GM23338 (cell line): Measurements from ENCODE around the gene ZBTB40. TPM values are rescaled to one million over a fixed set of nuclear protein-coding genes. Genes with fewer than 3 reads are reported as not detected.

Experiments used
- ATAC-seq: fragments of 200-7000 bp; cut with Tn5 transposase; 3 replicates; pipeline ENCODE4 v1.9.1; 2020
- DNase-seq: peaks from one replicate; pipeline ENCODE4 v3.0.0-alpha.2; 2015; ENCODE audit warnings: low spot score
- H2AFZ ChIP-seq: fragments of 200-600 bp; sonication (generic); 2 replicates; pipeline ENCODE4 v1.8.0; 2016; ENCODE audit warnings: antibody characterized with exemption, mild to moderate bottlenecking, moderate library complexity
- H3F3A ChIP-seq: fragments of 200-600 bp; sonication (generic); replicated peaks from 2 replicates; pipeline ENCODE4 v1.8.0; 2017; ENCODE audit warnings: antibody characterized with exemption, mixed run types, low read depth
- H3K27ac ChIP-seq: fragments of 200-600 bp; sonication (generic); 2 replicates; pipeline ENCODE4 v1.6.1; 2016; ENCODE audit warnings: low read depth
- H3K27me3 ChIP-seq: fragments of 200-600 bp; sonication (generic); 2 replicates; pipeline ENCODE4 v1.8.0; 2016; ENCODE audit warnings: mild to moderate bottlenecking, mixed run types, moderate library complexity; ENCODE audit not compliant: insufficient read depth
- H3K36me3 ChIP-seq: fragments of 200-600 bp; sonication (generic); 2 replicates; pipeline ENCODE4 v1.8.0; 2016; ENCODE audit warnings: mild to moderate bottlenecking; ENCODE audit not compliant: insufficient read depth
- H3K4me1 ChIP-seq: fragments of 200-600 bp; sonication (generic); 2 replicates; pipeline ENCODE4 v1.8.0; 2016; ENCODE audit warnings: mild to moderate bottlenecking, moderate library complexity; ENCODE audit not compliant: insufficient read depth
- H3K4me2 ChIP-seq: fragments of 200-600 bp; sonication (generic); 2 replicates; pipeline ENCODE4 v1.7.1; 2017; ENCODE audit warnings: mixed run types
- H3K4me3 ChIP-seq: fragments of 200-600 bp; sonication (generic); 2 replicates; pipeline ENCODE4 v1.6.1; 2016; ENCODE audit warnings: mixed run types
- H3K79me2 ChIP-seq: fragments of 200-600 bp; sonication (generic); replicated peaks from 2 replicates; pipeline ENCODE4 v1.8.0; 2017; ENCODE audit warnings: mild to moderate bottlenecking; ENCODE audit not compliant: insufficient read depth
- H3K9me2 ChIP-seq: fragments of 200-600 bp; sonication (generic); 2 replicates; pipeline ENCODE4 v1.8.0; 2017; ENCODE audit not compliant: insufficient read depth
- H4K20me1 ChIP-seq: fragments of 200-600 bp; sonication (generic); replicated peaks from 2 replicates; pipeline ENCODE4 v1.8.0; 2017; ENCODE audit warnings: mild to moderate bottlenecking; ENCODE audit not compliant: insufficient read depth
- H3K27ac Mint-ChIP-seq: 2 replicates; pipeline ENCODE4 v1.8.0; 2020; ENCODE audit warnings: inconsistent platforms, mild to moderate bottlenecking, moderate library complexity, mixed read lengths
- H3K27me3 Mint-ChIP-seq: 3 replicates; pipeline ENCODE4 v1.8.0; 2022; ENCODE audit warnings: low read depth, mild to moderate bottlenecking, moderate library complexity, mixed read lengths, inconsistent platforms; ENCODE audit not compliant: insufficient read depth, poor library complexity
- H3K36me3 Mint-ChIP-seq: 3 replicates; pipeline ENCODE4 v1.8.0; 2021; ENCODE audit warnings: low read depth, mild to moderate bottlenecking, inconsistent platforms, moderate library complexity, mixed read lengths
- H3K4me1 Mint-ChIP-seq: 3 replicates; pipeline ENCODE4 v1.8.0; 2020; ENCODE audit warnings: mild to moderate bottlenecking, inconsistent platforms, mixed read lengths
- H3K4me3 Mint-ChIP-seq: 3 replicates; pipeline ENCODE4 v1.8.0; 2021; ENCODE audit warnings: moderate library complexity, mild to moderate bottlenecking, inconsistent platforms, mixed read lengths
- H3K9me3 Mint-ChIP-seq: 3 replicates; pipeline ENCODE4 v1.8.0; 2020; ENCODE audit warnings: moderate library complexity, mild to moderate bottlenecking, inconsistent platforms, mixed read lengths
- EZH2phosphoT487 ChIP-seq: fragments of 200-600 bp; sonication (generic); IDR thresholded peaks from one replicate; pipeline ENCODE4 v1.8.1; 2018; ENCODE audit warnings: antibody characterized with exemption; ENCODE audit not compliant: unreplicated experiment
- NANOG ChIP-seq: IDR thresholded peaks from 2 replicates; pipeline ENCODE4 v1.6.1; 2016; ENCODE audit warnings: antibody characterized with exemption, borderline replicate concordance
- POLR2AphosphoS5 ChIP-seq: IDR thresholded peaks from 2 replicates; pipeline ENCODE4 v1.6.1; 2016; ENCODE audit warnings: antibody characterized with exemption, low read depth
- ZNF114 ChIP-seq: fragments of 250-450 bp; sonication (Bioruptor Pico); IDR thresholded peaks from 2 replicates; pipeline ENCODE4 v1.5.0; 2020; ENCODE audit warnings: mild to moderate bottlenecking, moderate library complexity
- polyA plus RNA-seq: library from polyadenylated mRNA; unstranded; fragments of >200 nt; fragmentation: Nextera tagmentation; extraction: Ambion mirVana; gene quantifications from 2 replicates; pipeline ENCODE4 v1.2.1, GENCODE V29; 2016
- total RNA-seq: library from RNA; depleted of rRNA; stranded (reverse); fragments of >200 nt; shearing (Covaris generic); gene quantifications from 2 replicates; pipeline ENCODE4 v1.2.3, GENCODE V29; 2014
- TF ChIP-seq, protein P1 (sequence below): fragments of 250-450 bp; sonication (Bioruptor Pico); IDR thresholded peaks from 2 replicates; pipeline ENCODE4 v1.5.0; 2020; ENCODE audit warnings: mild to moderate bottlenecking, moderate library complexity
- TF ChIP-seq, protein P2 (sequence below): IDR thresholded peaks from one replicate; pipeline ENCODE4 v1.6.1; 2018; ENCODE audit warnings: antibody characterized with exemption; ENCODE audit not compliant: unreplicated experiment

Gene ZBTB40
- total and polyA plus RNA-seq, 2 experiments from 2014 or later = 3.1 to 22.7 TPM

DNA sequence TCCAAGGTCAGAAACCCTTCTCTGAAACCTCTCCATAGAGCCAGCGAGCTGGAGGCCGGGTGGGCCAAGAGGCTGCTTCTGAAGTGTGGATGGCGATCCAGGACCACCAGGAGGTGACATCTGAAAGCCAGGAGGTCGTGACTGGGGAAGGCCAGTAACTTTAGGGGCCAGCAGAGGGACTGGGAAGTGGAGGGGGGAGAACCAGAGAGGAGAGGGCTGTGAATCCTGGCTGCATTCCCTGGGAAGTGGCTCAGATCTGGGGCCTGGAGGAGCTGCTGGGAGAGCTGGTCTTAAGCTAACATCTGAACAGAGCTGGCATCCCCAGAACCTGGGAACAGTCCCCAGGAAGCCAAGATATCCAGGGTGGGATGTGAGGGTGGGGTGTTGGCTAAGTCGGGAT lies 100.4 kb downstream of the ZBTB40 start (continued):
- TF ChIP-seq, protein P1, sequence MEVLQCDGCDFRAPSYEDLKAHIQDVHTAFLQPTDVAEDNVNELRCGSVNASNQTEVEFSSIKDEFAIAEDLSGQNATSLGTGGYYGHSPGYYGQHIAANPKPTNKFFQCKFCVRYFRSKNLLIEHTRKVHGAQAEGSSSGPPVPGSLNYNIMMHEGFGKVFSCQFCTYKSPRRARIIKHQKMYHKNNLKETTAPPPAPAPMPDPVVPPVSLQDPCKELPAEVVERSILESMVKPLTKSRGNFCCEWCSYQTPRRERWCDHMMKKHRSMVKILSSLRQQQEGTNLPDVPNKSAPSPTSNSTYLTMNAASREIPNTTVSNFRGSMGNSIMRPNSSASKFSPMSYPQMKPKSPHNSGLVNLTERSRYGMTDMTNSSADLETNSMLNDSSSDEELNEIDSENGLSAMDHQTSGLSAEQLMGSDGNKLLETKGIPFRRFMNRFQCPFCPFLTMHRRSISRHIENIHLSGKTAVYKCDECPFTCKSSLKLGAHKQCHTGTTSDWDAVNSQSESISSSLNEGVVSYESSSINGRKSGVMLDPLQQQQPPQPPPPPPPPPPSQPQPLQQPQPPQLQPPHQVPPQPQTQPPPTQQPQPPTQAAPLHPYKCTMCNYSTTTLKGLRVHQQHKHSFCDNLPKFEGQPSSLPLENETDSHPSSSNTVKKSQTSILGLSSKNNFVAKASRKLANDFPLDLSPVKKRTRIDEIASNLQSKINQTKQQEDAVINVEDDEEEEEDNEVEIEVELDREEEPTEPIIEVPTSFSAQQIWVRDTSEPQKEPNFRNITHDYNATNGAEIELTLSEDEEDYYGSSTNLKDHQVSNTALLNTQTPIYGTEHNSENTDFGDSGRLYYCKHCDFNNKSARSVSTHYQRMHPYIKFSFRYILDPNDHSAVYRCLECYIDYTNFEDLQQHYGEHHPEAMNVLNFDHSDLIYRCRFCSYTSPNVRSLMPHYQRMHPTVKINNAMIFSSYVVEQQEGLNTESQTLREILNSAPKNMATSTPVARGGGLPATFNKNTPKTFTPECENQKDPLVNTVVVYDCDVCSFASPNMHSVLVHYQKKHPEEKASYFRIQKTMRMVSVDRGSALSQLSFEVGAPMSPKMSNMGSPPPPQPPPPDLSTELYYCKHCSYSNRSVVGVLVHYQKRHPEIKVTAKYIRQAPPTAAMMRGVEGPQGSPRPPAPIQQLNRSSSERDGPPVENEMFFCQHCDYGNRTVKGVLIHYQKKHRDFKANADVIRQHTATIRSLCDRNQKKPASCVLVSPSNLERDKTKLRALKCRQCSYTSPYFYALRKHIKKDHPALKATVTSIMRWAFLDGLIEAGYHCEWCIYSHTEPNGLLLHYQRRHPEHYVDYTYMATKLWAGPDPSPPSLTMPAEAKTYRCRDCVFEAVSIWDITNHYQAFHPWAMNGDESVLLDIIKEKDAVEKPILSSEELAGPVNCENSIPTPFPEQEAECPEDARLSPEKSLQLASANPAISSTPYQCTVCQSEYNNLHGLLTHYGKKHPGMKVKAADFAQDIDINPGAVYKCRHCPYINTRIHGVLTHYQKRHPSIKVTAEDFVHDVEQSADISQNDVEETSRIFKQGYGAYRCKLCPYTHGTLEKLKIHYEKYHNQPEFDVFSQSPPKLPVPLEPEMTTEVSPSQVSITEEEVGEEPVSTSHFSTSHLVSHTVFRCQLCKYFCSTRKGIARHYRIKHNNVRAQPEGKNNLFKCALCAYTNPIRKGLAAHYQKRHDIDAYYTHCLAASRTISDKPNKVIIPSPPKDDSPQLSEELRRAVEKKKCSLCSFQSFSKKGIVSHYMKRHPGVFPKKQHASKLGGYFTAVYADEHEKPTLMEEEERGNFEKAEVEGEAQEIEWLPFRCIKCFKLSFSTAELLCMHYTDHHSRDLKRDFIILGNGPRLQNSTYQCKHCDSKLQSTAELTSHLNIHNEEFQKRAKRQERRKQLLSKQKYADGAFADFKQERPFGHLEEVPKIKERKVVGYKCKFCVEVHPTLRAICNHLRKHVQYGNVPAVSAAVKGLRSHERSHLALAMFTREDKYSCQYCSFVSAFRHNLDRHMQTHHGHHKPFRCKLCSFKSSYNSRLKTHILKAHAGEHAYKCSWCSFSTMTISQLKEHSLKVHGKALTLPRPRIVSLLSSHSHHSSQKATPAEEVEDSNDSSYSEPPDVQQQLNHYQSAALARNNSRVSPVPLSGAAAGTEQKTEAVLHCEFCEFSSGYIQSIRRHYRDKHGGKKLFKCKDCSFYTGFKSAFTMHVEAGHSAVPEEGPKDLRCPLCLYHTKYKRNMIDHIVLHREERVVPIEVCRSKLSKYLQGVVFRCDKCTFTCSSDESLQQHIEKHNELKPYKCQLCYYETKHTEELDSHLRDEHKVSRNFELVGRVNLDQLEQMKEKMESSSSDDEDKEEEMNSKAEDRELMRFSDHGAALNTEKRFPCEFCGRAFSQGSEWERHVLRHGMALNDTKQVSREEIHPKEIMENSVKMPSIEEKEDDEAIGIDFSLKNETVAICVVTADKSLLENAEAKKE (CRISPR knock-in tag) = no peak

DNA sequence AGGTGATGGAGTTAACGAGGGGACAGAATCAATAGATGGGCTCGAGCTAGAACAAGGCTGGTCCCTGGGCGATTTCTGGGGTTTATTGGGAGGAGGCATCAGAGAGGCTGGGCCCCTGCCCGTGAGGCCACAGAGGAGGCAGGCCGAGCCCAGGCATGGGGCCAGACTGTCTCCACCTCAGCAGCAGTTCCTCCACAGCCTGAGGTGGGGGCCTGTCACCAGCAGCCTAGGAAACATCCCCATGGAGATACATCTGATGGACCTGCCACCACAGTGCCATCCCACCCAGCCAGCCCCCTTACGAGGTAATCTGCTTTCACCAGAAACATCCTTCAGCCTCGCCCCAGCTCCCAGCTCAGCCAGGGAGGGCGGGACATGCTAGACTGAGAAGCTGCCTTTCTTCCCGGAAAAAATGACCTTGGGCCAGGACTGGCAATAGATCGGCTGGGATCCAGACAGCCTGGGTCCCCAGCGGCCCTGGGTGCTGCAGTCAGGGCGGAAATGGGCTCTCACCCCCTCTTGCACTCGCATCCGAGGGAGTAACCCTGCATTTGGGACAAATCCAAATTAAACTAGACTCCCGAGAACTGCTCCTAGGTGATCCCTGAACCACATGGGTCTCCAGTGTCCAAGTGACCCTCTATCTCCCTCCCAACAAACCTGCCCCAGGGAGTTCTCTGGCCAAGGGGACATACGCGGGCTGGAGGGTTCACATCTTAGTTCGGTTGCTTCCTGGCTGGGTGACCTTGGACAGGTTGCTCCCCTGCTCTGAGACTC lies 101.6 kb downstream of the ZBTB40 start:
- no peaks in the 10 kb centered on the region for H3K9me3 Mint-ChIP-seq
- Histone ChIP-seq H3K36me3 (no peaks in the 10 kb centered on the region), H2AFZ (no peak overlapping the region), H3K9me2 (no peaks in the 10 kb centered on the region), H3K4me1 (peaks cover 28% of the 10 kb centered on the region), H3K79me2 (no peaks in the 10 kb centered on the region), H3K4me3 (no peak overlapping the region), H4K20me1 (no peaks in the 10 kb centered on the region), H3K27ac (no peak overlapping the region), H3K27me3 (no peaks in the 10 kb centered on the region), H3F3A (no peaks in the 10 kb centered on the region), H3K4me2 (no peak overlapping the region)
- no peak for DNase-seq
- H3K4me1 Mint-ChIP-seq = peaks cover 36% of the 10 kb centered on the region
- no peaks in the 10 kb centered on the region for H3K36me3 Mint-ChIP-seq
- H3K27me3 Mint-ChIP-seq = peaks cover 37% of the 10 kb centered on the region
- H3K4me3 Mint-ChIP-seq = no peak overlapping the region
- no peak overlapping the region for H3K27ac Mint-ChIP-seq
- ATAC-seq = no peak
- TF ChIP-seq POLR2AphosphoS5 (no peak), EZH2phosphoT487 (no peak), NANOG (no peak), ZNF114 (no peak)
- TF ChIP-seq, protein P2, sequence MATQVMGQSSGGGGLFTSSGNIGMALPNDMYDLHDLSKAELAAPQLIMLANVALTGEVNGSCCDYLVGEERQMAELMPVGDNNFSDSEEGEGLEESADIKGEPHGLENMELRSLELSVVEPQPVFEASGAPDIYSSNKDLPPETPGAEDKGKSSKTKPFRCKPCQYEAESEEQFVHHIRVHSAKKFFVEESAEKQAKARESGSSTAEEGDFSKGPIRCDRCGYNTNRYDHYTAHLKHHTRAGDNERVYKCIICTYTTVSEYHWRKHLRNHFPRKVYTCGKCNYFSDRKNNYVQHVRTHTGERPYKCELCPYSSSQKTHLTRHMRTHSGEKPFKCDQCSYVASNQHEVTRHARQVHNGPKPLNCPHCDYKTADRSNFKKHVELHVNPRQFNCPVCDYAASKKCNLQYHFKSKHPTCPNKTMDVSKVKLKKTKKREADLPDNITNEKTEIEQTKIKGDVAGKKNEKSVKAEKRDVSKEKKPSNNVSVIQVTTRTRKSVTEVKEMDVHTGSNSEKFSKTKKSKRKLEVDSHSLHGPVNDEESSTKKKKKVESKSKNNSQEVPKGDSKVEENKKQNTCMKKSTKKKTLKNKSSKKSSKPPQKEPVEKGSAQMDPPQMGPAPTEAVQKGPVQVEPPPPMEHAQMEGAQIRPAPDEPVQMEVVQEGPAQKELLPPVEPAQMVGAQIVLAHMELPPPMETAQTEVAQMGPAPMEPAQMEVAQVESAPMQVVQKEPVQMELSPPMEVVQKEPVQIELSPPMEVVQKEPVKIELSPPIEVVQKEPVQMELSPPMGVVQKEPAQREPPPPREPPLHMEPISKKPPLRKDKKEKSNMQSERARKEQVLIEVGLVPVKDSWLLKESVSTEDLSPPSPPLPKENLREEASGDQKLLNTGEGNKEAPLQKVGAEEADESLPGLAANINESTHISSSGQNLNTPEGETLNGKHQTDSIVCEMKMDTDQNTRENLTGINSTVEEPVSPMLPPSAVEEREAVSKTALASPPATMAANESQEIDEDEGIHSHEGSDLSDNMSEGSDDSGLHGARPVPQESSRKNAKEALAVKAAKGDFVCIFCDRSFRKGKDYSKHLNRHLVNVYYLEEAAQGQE = no peak
